A673 (cell line): ENCODE results near the gene CPXM2. TPM values are rescaled to one million over a fixed set of nuclear protein-coding genes. Genes with fewer than 3 reads are reported as not detected.

Source experiments
- BruUV-seq: library from RNA; stranded (reverse); fragments of 400-500 nt; replicated peaks from 2 replicates; lab custom pipeline; 2021; lab: Mats Ljungman, UMichigan
- CTCF ChIA-PET: fragments of 300-600 bp; sonication (Branson Sonifier 250); formaldehyde crosslinking; loops from one replicate; lab custom pipeline; 2022; ENCODE audit warnings: antibody characterized with exemption; lab: Charles Lee
- POLR2A ChIA-PET: fragments of 300-600 bp; sonication (Branson Sonifier 250); formaldehyde crosslinking; loops from one replicate; lab custom pipeline; 2022; ENCODE audit warnings: antibody characterized with exemption; ENCODE audit not compliant: low non-redundant PET; lab: Charles Lee
- DNase-seq: peaks from one replicate; pipeline ENCODE4 v3.0.0-alpha.2; 2015; ENCODE audit warnings: low spot score
- H3K27ac ChIP-seq: fragments of 200-600 bp; sonication (generic); 2 replicates; pipeline ENCODE4 v1.5.1; 2016; ENCODE audit warnings: mixed run types, low read depth, mild to moderate bottlenecking, mixed read lengths, antibody characterized with exemption, low read length; ENCODE audit not compliant: poor library complexity, severe bottlenecking
- H3K27me3 ChIP-seq: fragments of 200-600 bp; sonication (generic); replicated peaks from 2 replicates; pipeline ENCODE4 v1.6.1; 2017; ENCODE audit warnings: mixed run types, low read depth, mild to moderate bottlenecking, mixed read lengths, antibody characterized with exemption, low read length; ENCODE audit not compliant: insufficient read depth, poor library complexity
- H3K36me3 ChIP-seq: fragments of 200-600 bp; sonication (generic); 2 replicates; pipeline ENCODE4 v1.6.1; 2016; ENCODE audit warnings: mixed run types, mild to moderate bottlenecking, mixed read lengths, antibody characterized with exemption, low read length; ENCODE audit not compliant: insufficient read depth, poor library complexity, severe bottlenecking
- H3K4me1 ChIP-seq: fragments of 200-600 bp; sonication (generic); 2 replicates; pipeline ENCODE4 v1.6.1; 2017; ENCODE audit warnings: mixed run types, mild to moderate bottlenecking, mixed read lengths, antibody characterized with exemption, low read length; ENCODE audit not compliant: insufficient read depth, poor library complexity, severe bottlenecking
- H3K4me3 ChIP-seq: fragments of 200-600 bp; sonication (generic); 2 replicates; pipeline ENCODE4 v1.5.1; 2016; ENCODE audit warnings: low read depth, mixed run types, mild to moderate bottlenecking, mixed read lengths, low read length; ENCODE audit not compliant: poor library complexity, severe bottlenecking
- H3K9me3 ChIP-seq: fragments of 200-600 bp; sonication (generic); 2 replicates; pipeline ENCODE4 v1.6.1; 2016; ENCODE audit warnings: mixed run types, low read depth, mild to moderate bottlenecking, mixed read lengths, antibody characterized with exemption, low read length; ENCODE audit not compliant: poor library complexity, severe bottlenecking
- CTCF ChIP-seq: fragments of 300-800, 200-600 bp; sonication (generic); conservative IDR thresholded peaks from 2 replicates; pipeline ENCODE4 v1.5.1; 2017; ENCODE audit warnings: low read depth, mild to moderate bottlenecking, antibody characterized with exemption, low read length, moderate library complexity, mixed read lengths
- EZH2 ChIP-seq: fragments of 200-600 bp; sonication (generic); IDR thresholded peaks from 2 replicates; pipeline ENCODE4 v1.6.1; 2017; ENCODE audit warnings: borderline replicate concordance, low read depth, mild to moderate bottlenecking, mixed read lengths, antibody characterized with exemption, low read length; ENCODE audit not compliant: poor library complexity, severe bottlenecking
- intact Hi-C: fragments of 100-400 bp; cut with micrococcal nuclease; formaldehyde crosslinking; loops from one replicate; pipeline ENCODE4 v1.10.0; 2022; ENCODE audit not compliant: unreplicated experiment
- total RNA-seq: library from RNA; stranded (reverse); gene quantifications from 2 replicates; pipeline ENCODE4 v1.2.3, GENCODE V29; 2021

The CPXM2 gene
- total RNA-seq, 1 experiment from 2014 or later = not detected

- ChIA-PET CTCF (no interaction called here), POLR2A (no interaction called here)
- Histone ChIP-seq H3K9me3 (no peaks in the 10 kb centered on the region), H3K36me3 (no peaks in the 10 kb centered on the region), H3K27ac (no peak overlapping the region), H3K4me3 (no peak overlapping the region), H3K27me3 (peaks cover 87% of the 10 kb centered on the region), H3K4me1 (no peaks in the 10 kb centered on the region)
- no peak for DNase-seq
- TF ChIP-seq CTCF = no peak
- TF ChIP-seq EZH2 = no peak
- BruUV-seq = no TSS peak
- intact Hi-C loops = no loop called here
Measured at GRCh38 chr10:123778719-123779517, 112.7 kb downstream of the CPXM2 start.

DNA sequence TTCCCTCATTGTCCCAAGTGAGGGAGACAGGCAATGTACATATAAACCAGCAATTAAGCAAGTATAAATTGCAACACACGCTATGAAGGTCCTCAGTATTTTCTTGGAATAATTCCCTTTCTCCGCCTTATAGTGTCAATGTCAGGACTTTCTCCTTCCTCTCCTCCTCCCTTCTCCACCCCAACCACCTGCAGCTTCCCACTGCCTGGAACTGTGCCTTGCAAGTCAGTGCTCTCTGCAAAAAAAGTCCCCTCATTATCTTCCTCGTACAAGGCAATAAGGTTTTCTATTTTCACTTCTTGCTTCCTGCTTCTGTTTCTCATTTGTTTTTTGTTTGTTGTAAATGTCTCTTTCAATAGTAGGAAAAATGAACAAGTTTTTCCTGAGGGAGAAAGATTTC lies 113.7 kb downstream of the CPXM2 start:
- Histone ChIP-seq H3K36me3 (no peaks in the 10 kb centered on the region), H3K4me3 (no peak overlapping the region), H3K4me1 (no peaks in the 10 kb centered on the region), H3K27me3 (peaks cover 77% of the 10 kb centered on the region), H3K27ac (no peak overlapping the region), H3K9me3 (no peaks in the 10 kb centered on the region)
- no peak for DNase-seq
- BruUV-seq = no TSS peak
- ChIA-PET CTCF (no interaction called here), POLR2A (no interaction called here)
- TF ChIP-seq CTCF = no peak
- TF ChIP-seq EZH2 = no peak
- intact Hi-C loops = no loop called here

GRCh38 chr10:123774132-123774742 lies 117.4 kb downstream of the CPXM2 start:
- H3K9me3 ChIP-seq = no peaks in the 10 kb centered on the region
- ChIA-PET POLR2A (no interaction called here), CTCF (no interaction called here)
- intact Hi-C loops = no loop called here
- no peak overlapping the region for H3K27ac ChIP-seq
- TF ChIP-seq EZH2 = no peak
- peaks cover 49% of the 10 kb centered on the region for H3K27me3 ChIP-seq
- no TSS peak for BruUV-seq
- no peaks in the 10 kb centered on the region for H3K4me1 ChIP-seq
- no peaks in the 10 kb centered on the region for H3K36me3 ChIP-seq
- no peak overlapping the region for H3K4me3 ChIP-seq
- DNase-seq = no peak
